ENCODE data around the gene POR.

- TF ChIP-seq CTCF (conservative IDR thresholded peaks at IDR 0.05; ENCODE audit: low read length): no peak
- TF ChIP-seq EZH2phosphoT487 (IDR thresholded peaks at IDR 0.05; ENCODE audit: borderline replicate concordance): no peak
Observed at GRCh38 chr7:75957021-75957736, 42.2 kb downstream of the POR start.

Data from Loucy (cell line).